GM12874 (cell line): ENCODE data around the gene WDR46.

Experiments
- CTCF ChIP-seq: IDR thresholded peaks from 2 replicates; pipeline ENCODE4 v1.5.1; 2011; ENCODE audit warnings: low read depth, mild to moderate bottlenecking, control low read depth, low read length, moderate library complexity; ENCODE audit not compliant: insufficient read depth

The WDR46 gene

GRCh38 chr6:33290459-33290858, 1.4 kb upstream of the WDR46 start:
- TF ChIP-seq CTCF = no peak

- TF ChIP-seq CTCF = no peak
Observed at GRCh38 chr6:33289784-33290315, 811 bp upstream of the WDR46 start.

GRCh38 chr6:33288141-33288920, 708 bp downstream of the WDR46 start:
- no peak for TF ChIP-seq CTCF

- no peak for TF ChIP-seq CTCF
Observed at GRCh38 chr6:33286946-33287914, 1.8 kb downstream of the WDR46 start.

- TF ChIP-seq CTCF = no peak
Observed at GRCh38 chr6:33280539-33280938, 8.5 kb downstream of the WDR46 start.

GRCh38 chr6:33279971-33280511, 9.0 kb downstream of the WDR46 start:
- TF ChIP-seq CTCF = peak; percentile 30; the same call in 1 of the 2 replicates

- TF ChIP-seq CTCF = no peak
Observed at GRCh38 chr6:33279257-33279695, 9.8 kb downstream of the WDR46 start.
